NOMO-1 treated with DMSO at 0.1 percent for 48 hours (cell line): ENCODE results near the gene SLC25A26.
"Not testable (repeated sequence)": the region's sequence is repeated elsewhere in the genome, so short reads cannot be mapped to it uniquely, and the experiment has no call there.

Experiments
- DNase-seq: peaks from one replicate; lab custom pipeline; 2025; ENCODE audit not compliant: unreplicated experiment; lab: John Stamatoyannopoulos, UW

The SLC25A26 gene

GRCh38 chr3:66226093-66226492, 5.3 kb downstream of the SLC25A26 start:
- not testable (repeated sequence) for DNase-seq

DNA sequence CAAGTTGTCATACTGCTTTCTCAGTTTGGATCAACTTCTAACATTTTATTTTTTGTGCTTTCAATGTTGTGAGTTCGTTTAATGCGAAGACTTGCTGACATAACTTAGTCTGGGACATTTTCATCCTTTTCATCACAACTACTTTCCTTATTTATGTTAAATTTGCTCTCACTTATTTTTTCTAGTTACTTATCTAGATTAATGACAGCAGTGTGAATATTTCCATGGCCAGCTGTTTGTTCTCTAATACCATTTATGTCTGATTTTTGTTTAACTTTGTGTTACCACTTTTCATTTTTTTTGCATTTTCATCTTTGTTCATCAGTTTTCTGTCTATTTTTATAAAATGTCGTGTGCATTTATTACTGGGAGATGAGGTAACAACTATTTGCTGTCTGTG, 6.2 kb downstream of the SLC25A26 start:
- DNase-seq, result no peak

GRCh38 chr3:66227915-66228314, 7.1 kb downstream of the SLC25A26 start:
- DNase-seq, result no peak

- DNase-seq, result no peak
Measured at GRCh38 chr3:66228707-66229106, 7.9 kb downstream of the SLC25A26 start.

DNA sequence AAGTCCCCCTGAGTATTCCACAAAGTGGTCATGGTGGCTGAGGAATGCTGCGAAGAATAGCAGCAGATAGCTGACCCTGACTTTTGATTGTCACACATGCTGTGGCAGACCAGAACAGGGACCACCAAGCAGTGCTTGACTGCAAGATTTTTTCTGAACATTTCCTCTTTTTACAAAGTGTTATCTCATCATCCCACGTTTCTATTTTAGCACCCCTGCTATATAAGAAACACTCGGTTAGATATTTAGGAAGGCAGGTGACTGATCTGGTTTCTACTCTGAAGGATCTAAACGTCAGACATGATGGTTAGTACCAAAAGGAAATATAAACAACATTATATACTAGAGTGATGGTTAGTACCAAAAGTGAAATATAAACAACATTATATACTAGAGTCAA, 9.1 kb downstream of the SLC25A26 start:
- no peak for DNase-seq

GRCh38 chr3:66233033-66233432, 12.2 kb downstream of the SLC25A26 start:
- peak; percentile 23 for DNase-seq

- DNase-seq, result no peak
Measured at GRCh38 chr3:66236281-66236680, 15.5 kb downstream of the SLC25A26 start.

- DNase-seq, result no peak
Measured at GRCh38 chr3:66237552-66237951, 16.8 kb downstream of the SLC25A26 start.

DNA sequence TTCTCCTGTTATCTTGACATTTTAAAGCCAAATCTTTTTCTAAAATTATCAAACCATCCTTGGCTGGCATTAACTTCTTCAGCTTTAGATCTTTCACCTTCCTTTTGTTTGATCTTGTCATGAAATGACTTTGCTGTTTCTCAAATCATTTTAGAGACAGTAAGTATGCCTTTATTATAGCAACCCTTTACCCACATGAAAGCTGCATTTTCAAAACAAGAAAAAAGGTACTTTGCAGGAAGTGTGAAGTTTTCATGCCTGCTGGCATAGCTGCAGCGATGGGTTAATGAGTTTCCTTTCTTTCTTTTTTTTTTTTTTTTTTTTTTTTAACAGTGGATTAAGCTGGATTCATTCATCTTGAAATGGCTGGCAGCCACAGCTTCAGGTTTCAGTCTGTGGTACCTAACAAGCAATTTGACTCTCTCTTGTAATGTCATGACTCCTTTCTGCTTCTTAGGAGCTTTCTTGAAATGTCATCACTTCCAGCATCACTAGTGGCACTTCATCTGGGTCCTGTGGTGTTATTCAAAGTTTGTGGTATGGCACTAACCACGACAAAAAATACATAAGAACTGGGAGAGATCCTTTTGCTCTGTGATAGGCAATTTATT, 18.8 kb downstream of the SLC25A26 start:
- no peak for DNase-seq

GRCh38 chr3:66241466-66241865, 20.7 kb downstream of the SLC25A26 start:
- no peak for DNase-seq

DNA sequence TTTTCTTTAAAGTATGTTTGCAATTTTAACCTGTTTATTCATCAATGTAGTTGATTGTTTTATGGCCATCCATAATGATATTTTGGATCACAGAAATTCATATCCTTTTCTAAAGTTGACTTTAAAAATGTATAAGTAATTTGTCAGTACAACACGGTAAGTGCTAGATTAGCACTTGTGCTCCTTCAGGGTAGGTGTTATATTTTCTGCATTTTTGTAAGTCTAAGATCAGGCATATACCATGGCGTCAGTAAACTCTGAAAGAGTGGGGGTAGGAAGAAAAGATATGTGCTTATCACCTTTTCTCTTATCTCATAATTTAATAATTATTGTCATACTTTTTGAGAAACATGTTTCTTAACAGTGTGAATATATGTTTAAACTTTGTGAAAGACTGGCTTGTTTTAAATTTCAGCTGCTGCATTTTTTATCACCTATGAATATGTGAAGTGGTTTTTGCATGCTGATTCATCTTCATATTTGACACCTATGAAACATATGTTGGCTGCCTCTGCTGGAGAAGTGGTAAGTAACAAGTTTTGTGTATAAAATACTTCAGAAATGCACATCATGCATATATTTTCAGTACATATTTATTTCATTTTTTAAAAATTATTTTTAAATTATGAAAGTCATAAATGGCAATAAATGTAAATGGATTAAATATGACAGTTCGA, 22.1 kb downstream of the SLC25A26 start:
- no peak for DNase-seq

DNA sequence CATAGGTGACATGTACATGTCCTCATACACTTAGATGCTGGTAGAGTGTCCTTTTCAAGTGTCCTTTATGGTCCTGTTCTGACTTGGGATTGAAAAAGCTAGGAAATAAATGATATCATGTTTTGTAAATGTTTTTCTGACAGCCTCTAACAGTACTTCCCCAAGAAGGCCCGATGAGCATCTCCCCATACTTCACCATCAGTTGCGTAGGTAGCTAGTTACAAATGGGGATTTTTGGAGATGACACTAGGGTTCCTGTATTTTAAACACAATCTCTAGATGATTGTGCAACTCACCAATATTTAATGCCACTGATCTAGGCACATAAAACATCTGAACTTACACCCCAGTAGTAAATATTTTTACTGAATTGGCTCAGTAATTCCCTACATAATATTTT, 27.8 kb downstream of the SLC25A26 start:
- DNase-seq, result no peak

GRCh38 chr3:66253790-66254620, 33.2 kb downstream of the SLC25A26 start:
- DNase-seq, result peak; percentile 9

GRCh38 chr3:66255865-66256264, 35.1 kb downstream of the SLC25A26 start:
- no peak for DNase-seq

DNA sequence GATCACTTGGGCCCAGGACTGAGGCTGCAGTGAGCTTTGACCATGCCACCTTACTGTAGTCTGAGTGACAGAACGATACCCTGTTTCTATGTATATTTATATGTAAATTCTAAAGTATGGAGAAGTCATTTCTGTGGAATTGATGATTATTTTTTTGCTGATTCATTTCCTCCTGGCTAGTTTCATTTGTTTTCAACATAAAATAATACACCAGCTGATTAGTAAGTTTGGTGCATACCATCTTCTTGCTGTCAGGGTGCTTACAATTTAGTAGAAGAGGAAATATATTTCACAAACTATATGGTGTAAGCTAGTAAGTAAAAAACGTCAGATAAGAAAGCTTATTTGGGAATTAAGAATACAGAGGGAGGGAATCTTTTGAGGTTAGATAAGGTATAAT, 36.0 kb downstream of the SLC25A26 start:
- peak; percentile 14 for DNase-seq

DNA sequence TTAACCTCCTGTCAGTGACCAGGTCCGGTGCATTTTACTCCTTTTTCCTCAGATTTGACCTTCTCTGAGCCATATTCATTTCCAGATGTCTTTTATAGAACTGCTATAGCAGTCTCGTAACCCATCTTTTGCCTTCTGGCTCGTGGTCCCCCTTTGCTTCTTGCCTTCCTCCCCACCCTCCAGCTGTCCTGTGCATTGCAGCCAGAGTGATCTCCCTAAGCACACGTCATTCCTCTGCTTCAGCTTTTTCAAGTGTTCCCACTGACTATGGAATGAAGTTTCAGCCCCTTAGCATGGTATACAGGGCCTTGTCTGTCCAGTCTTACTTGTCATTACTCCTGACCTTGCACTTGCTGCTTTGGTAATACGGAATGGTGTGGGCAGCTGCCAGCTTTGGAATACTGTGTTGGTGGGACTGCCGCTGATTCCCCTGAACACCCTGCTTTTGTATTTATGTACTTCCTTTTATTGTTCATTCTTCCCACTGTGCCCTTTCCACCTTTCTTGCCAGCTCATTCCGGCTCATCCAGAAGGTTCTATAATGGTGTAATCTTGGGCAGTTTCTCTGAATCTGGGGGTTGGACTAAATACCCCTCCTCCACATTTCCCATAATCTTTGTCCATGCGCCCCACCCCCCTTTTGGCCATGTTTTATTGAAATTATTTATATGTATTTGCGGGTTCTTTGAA, 38.9 kb downstream of the SLC25A26 start:
- no peak for DNase-seq

DNA sequence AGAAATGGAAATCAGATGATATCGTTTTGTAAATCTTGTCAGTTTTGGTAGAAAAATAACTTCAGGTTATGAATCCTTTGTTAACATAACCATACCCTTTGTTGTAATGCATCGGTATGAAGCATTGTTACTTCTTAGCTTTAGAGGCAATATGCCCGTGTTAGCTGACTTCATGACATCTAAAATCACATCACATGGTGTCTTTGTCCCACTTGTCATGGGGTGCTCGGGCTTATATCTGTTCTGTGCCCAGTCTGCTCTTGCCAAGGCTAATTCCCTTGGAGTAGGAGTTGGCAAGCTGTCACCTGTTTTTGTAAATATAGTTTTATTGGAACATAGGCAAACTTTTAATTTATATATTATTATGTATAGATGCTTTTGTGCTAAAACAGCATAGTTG, 39.6 kb downstream of the SLC25A26 start:
- no peak for DNase-seq

DNA sequence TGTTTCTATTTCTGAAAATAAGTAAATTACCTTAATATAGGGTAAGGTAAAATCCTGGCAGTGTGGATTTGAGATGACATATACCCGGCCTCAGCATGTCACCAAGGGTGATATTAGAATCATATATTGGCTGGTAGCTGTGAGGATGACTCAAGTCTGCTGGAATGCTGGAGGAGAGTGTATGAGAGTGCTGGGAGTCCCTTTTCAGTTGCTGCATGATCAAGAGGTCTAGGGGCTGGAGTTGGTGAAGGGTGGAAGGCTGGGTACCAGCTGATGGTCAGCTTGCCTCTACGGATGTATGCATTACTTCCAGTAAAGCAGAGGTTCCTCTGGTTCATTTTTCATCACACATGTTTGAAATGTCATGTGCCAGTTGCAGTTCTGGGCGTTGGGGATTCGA, 40.6 kb downstream of the SLC25A26 start:
- DNase-seq, result no peak

- no peak for DNase-seq
Measured at GRCh38 chr3:66265649-66266048, 44.8 kb downstream of the SLC25A26 start.

DNA sequence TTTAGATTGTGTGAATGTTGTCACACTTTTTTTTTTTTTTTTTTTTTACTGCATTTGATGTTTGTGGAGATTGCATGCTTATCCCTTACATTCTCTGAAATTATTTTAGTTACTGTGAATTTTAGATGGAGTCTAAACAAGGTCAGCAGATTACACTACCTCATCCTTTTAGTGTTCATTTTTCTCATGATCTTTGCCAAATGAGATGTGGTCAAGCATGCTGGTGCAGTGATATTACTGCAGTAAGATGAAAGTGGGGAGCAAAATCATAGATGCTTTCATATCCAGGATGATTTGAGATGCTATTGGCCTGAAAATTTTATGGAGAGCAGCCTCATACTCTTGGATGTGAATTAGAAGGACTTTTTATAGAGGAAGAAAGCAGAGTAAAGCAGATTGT, 45.8 kb downstream of the SLC25A26 start:
- DNase-seq, result no peak

DNA sequence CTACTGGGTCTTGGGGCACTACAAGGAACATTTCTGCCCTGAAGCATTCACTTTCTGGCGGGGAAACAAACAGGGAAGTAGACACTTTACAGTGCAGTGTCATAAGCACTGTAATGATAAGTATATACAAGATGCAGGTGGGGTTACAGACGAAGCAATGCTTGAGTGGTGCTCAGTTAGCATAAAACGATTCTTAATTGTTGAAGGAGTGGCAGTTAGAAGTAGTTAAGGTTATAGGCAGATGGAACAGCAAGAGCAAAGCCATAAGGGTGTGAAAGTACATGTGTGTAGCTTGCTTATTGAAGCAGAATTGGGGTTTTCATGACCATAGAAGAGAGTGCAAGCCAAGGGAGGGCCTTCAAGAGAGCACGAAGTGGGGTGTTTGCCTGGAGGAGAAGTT, 46.2 kb downstream of the SLC25A26 start:
- no peak for DNase-seq

- DNase-seq, result no peak
Measured at GRCh38 chr3:66267906-66268305, 47.1 kb downstream of the SLC25A26 start.
